HAP-1 (cell line): ENCODE results near the gene VIPR2.
A peak's percentile ranks its signal among the peaks of the same experiment; 100 is the strongest.

ENCODE experiments used
- DNase-seq, 2 experiments: peaks; one replicate each; pipeline ENCODE4 v3.0.0-alpha.2; 2016 to 2020; ENCODE audit warnings: low spot score in 2 of 2
- H3K27me3 ChIP-seq: fragments of 250-450 bp; sonication (Bioruptor Pico); 2 replicates; pipeline ENCODE4 v1.5.1; 2020; ENCODE audit warnings: low read depth, mild to moderate bottlenecking, moderate library complexity
- H3K36me3 ChIP-seq: fragments of 250-450 bp; sonication (Bioruptor Pico); replicated peaks from 2 replicates; pipeline ENCODE4 v1.5.1; 2020; ENCODE audit warnings: mild to moderate bottlenecking
- H3K4me1 ChIP-seq: fragments of 250-450 bp; sonication (Bioruptor Pico); 2 replicates; pipeline ENCODE4 v1.5.1; 2020; ENCODE audit warnings: mild to moderate bottlenecking
- H3K4me3 ChIP-seq: fragments of 250-450 bp; sonication (Bioruptor Pico); 2 replicates; pipeline ENCODE4 v1.5.1; 2020; ENCODE audit warnings: mild to moderate bottlenecking, moderate library complexity
- H3K9me3 ChIP-seq: fragments of 250-450 bp; sonication (Bioruptor Pico); 2 replicates; pipeline ENCODE4 v1.5.1; 2020; ENCODE audit warnings: mild to moderate bottlenecking, moderate library complexity
- in situ Hi-C: fragments of 300-500 bp; cut with MboI; formaldehyde crosslinking; loops from 3 replicates; pipeline ENCODE4 v1.14.3; 2020; ENCODE audit warnings: low sequenced_read_pairs, inconsistent platforms, mixed read lengths

Gene VIPR2

GRCh38 chr7:159056737-159057136 lies 87.9 kb downstream of the VIPR2 start:
- in situ Hi-C loops, result no loop called here
- H3K4me3 ChIP-seq, result no peak overlapping the region
- no peaks in the 10 kb centered on the region for H3K9me3 ChIP-seq
- no peaks in the 10 kb centered on the region for H3K27me3 ChIP-seq
- 0 out of 2 replicates have a peak, but pooled peaks cover 3% of the 10 kb centered on the region for H3K4me1 ChIP-seq
- no peak for DNase-seq
- no peaks in the 10 kb centered on the region for H3K36me3 ChIP-seq

- H3K9me3 ChIP-seq, result no peaks in the 10 kb centered on the region
Observed at GRCh38 chr7:159051916-159052315, 92.8 kb downstream of the VIPR2 start.

DNA sequence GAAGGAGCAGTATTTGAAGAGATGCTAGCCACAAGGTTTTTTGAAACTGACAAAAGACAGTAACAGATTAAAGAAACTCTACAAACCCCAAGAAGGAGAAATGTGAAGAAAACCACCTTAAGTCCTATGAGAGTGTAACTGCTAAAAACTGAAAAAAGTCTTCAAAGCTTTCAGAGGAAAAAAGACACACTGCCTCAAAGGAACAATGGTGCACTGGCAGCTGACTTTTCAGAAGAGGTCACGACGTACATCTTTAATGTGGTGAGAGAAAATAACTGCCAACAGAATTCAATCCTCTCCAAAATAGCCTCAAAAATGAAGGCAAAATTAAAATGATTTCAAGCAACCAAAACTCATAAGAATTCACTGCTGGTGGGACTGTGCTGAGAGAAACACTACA lies 94.0 kb downstream of the VIPR2 start:
- H3K4me1 ChIP-seq, result 0 out of 2 replicates have a peak, but pooled peaks cover 4% of the 10 kb centered on the region
- no peak overlapping the region for H3K4me3 ChIP-seq
- DNase-seq, result no peak
- in situ Hi-C loops, result no loop called here
- H3K36me3 ChIP-seq, result no peaks in the 10 kb centered on the region
- H3K27me3 ChIP-seq, result no peaks in the 10 kb centered on the region
- H3K9me3 ChIP-seq, result no peaks in the 10 kb centered on the region

More at GRCh38 chr7:159051916-159052315, 92.8 kb downstream of the VIPR2 start:
- Histone ChIP-seq H3K4me3 (no peak overlapping the region), H3K36me3 (no peaks in the 10 kb centered on the region), H3K27me3 (no peaks in the 10 kb centered on the region), H3K4me1 (0 out of 2 replicates have a peak, but pooled peaks cover 4% of the 10 kb centered on the region)
- DNase-seq, result no peak
- in situ Hi-C loops, result no loop called here

DNA sequence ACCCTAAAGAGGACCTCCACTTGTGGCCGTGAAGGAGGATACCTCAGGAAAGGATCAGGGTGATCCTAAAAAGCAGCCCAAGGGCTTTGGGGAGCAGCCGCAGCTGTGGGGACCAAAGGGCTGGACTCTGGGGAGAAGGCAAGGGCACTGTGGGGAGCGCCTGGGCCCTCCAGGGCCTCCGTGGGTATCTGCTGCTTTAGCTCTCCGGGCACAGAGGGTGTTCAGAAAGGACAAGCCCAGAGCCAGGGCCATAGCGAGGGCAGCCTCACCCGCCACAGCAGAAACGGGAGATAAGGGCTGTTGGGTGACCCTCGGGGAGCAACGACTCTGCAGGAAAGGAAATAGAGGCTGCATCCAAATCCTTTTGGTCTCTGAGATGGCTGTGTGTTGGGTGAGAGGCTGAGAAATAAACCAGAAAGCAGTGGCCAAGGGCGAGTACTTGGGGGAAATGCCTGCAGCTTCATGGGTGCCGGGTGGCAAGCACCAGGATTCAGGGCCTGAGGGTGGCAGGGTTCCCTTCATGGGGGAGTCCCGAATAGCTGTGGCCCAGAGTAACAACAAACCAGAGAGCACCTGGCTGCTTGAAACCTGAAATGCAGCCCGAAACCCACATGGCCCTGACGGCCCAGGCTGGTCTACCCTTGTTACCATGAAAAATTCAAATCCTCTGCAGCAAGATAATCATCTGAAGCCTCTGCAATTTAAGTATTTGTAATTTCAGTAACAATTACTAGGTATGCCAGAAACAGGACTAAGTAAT lies 95.2 kb downstream of the VIPR2 start:
- H3K36me3 ChIP-seq, result no peaks in the 10 kb centered on the region
- H3K9me3 ChIP-seq, result no peaks in the 10 kb centered on the region
- no peaks in the 10 kb centered on the region for H3K27me3 ChIP-seq
- H3K4me1 ChIP-seq, result 0 out of 2 replicates have a peak, but pooled peaks cover 4% of the 10 kb centered on the region
- in situ Hi-C loops, result no loop called here
- H3K4me3 ChIP-seq, result no peak overlapping the region
- DNase-seq, result peak in 1 of 2 experiments; percentile 3

DNA sequence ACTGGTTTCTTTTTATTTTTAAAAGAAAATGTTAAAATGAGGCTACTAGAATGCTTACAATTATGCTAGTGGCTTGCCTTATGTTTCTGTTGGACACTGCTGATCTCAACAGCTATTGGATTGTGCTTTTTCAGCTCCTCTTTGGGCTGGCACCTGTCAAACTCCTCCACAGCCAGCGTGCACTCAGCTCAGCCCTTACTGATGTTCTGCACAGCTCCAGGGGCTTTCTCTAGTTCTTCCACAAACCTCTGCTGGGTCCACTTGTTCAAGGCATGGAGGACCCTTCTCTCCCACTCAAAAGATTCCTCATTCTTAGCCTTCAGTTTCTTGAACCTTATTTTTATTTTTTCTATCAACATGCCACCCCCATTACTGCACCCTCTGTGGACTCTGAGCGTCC lies 96.0 kb downstream of the VIPR2 start:
- DNase-seq, result no peak
- H3K36me3 ChIP-seq, result no peaks in the 10 kb centered on the region
- no peaks in the 10 kb centered on the region for H3K27me3 ChIP-seq
- H3K4me1 ChIP-seq, result 0 out of 2 replicates have a peak, but pooled peaks cover 4% of the 10 kb centered on the region
- no peaks in the 10 kb centered on the region for H3K9me3 ChIP-seq
- H3K4me3 ChIP-seq, result no peak overlapping the region
- in situ Hi-C loops, result no loop called here

DNA sequence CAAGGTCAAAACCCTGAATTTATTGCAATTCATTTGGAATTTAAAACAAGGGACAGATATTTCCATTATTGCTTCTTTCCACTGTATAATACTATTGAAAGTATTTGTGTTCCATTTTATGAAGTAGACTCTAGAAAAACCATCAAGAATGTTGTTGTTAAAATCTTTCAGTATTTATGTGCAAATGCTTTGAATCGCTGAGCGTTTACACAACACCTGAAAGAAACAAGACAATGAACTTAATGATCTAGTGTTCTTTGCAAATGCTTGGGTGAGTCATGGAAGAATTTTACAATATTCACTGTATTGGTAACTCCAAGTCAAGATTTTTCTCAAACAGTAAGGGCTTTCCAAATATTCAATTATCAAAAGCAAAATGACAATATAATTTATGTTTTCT lies 97.1 kb downstream of the VIPR2 start:
- no peaks in the 10 kb centered on the region for H3K27me3 ChIP-seq
- in situ Hi-C loops, result no loop called here
- peak; percentile 3 to 62 for DNase-seq
- no peaks in the 10 kb centered on the region for H3K36me3 ChIP-seq
- no peak overlapping the region for H3K4me3 ChIP-seq
- H3K9me3 ChIP-seq, result no peaks in the 10 kb centered on the region
- H3K4me1 ChIP-seq, result 0 out of 2 replicates have a peak, but pooled peaks cover 4% of the 10 kb centered on the region

- no peak overlapping the region for H3K4me3 ChIP-seq
- no peaks in the 10 kb centered on the region for H3K9me3 ChIP-seq
- H3K27me3 ChIP-seq, result no peaks in the 10 kb centered on the region
- in situ Hi-C loops, result no loop called here
- 0 out of 2 replicates have a peak, but pooled peaks cover 4% of the 10 kb centered on the region for H3K4me1 ChIP-seq
- no peaks in the 10 kb centered on the region for H3K36me3 ChIP-seq
- DNase-seq, result peak in 1 of 2 experiments; percentile 1
Observed at GRCh38 chr7:159046300-159046699, 98.4 kb downstream of the VIPR2 start.

- Histone ChIP-seq H3K4me1 (0 out of 2 replicates have a peak, but pooled peaks cover 4% of the 10 kb centered on the region), H3K4me3 (no peak overlapping the region), H3K9me3 (no peaks in the 10 kb centered on the region), H3K36me3 (no peaks in the 10 kb centered on the region), H3K27me3 (no peaks in the 10 kb centered on the region)
- in situ Hi-C loops, result no loop called here
- no peak for DNase-seq
Observed at GRCh38 chr7:159045839-159046238, 98.8 kb downstream of the VIPR2 start.

- Histone ChIP-seq H3K9me3 (no peaks in the 10 kb centered on the region), H3K4me1 (0 out of 2 replicates have a peak, but pooled peaks cover 3% of the 10 kb centered on the region), H3K4me3 (no peak overlapping the region), H3K27me3 (no peaks in the 10 kb centered on the region), H3K36me3 (no peaks in the 10 kb centered on the region)
- peak in 1 of 2 experiments; percentile 5 for DNase-seq
- in situ Hi-C loops, result no loop called here
Observed at GRCh38 chr7:159042581-159043101, 102.0 kb downstream of the VIPR2 start.

GRCh38 chr7:159042103-159042502 lies 102.6 kb downstream of the VIPR2 start:
- H3K27me3 ChIP-seq, result no peaks in the 10 kb centered on the region
- no peaks in the 10 kb centered on the region for H3K36me3 ChIP-seq
- H3K4me1 ChIP-seq, result no peaks in the 10 kb centered on the region
- in situ Hi-C loops, result no loop called here
- no peak for DNase-seq
- no peak overlapping the region for H3K4me3 ChIP-seq
- no peaks in the 10 kb centered on the region for H3K9me3 ChIP-seq

DNA sequence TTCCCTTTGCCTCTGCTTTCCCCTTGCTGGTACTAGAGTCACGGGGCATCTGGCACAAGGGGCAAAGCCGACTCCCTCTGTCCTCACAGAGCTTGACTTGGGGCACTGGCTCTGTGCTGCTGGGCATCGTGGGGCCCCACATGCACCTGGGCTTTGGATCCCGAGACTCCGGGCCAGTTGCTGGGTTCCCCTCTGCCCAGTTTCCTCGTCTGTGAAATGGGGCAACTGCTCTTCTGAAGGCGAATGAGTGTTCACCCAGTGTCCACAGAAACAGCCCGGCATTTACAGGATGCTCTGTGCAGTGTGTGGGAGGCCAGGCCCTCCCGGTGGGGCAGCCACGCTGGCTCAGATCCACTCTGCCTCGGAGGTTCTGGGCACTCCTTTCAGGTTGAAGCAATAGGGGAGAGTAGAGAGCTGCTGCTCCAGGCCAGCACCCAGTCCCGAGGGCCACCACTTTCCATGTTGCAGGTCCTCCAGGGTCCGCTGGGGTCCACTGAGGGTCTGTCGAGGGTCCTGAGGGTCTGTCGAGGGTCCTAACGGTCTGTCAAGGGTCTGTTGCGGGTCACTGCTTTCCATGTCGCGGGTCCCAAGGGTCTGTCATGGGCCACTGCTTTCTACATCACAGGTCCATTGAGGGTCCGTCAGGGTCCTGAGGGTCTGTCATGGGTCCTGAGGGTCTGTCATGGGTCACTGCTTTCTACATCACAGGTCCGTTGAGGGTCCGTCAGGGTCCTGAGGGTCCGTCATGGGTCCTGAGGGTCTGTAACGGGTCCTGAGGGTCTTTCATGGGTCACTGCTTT lies 103.6 kb downstream of the VIPR2 start:
- in situ Hi-C loops, result no loop called here
- no peaks in the 10 kb centered on the region for H3K27me3 ChIP-seq
- H3K36me3 ChIP-seq, result no peaks in the 10 kb centered on the region
- H3K9me3 ChIP-seq, result no peaks in the 10 kb centered on the region
- H3K4me3 ChIP-seq, result no peak overlapping the region
- peak in 1 of 2 experiments; percentile 2 for DNase-seq
- H3K4me1 ChIP-seq, result no peaks in the 10 kb centered on the region

GRCh38 chr7:159040146-159040545 lies 104.5 kb downstream of the VIPR2 start:
- Histone ChIP-seq H3K4me1 (no peaks in the 10 kb centered on the region), H3K9me3 (no peaks in the 10 kb centered on the region), H3K36me3 (no peaks in the 10 kb centered on the region), H3K4me3 (no peak overlapping the region), H3K27me3 (no peaks in the 10 kb centered on the region)
- in situ Hi-C loops, result no loop called here
- no peak for DNase-seq

- H3K4me3 ChIP-seq, result no peak overlapping the region
- DNase-seq, result peak in 1 of 2 experiments; percentile 2
- H3K36me3 ChIP-seq, result no peaks in the 10 kb centered on the region
- no peaks in the 10 kb centered on the region for H3K4me1 ChIP-seq
- H3K27me3 ChIP-seq, result no peaks in the 10 kb centered on the region
- H3K9me3 ChIP-seq, result no peaks in the 10 kb centered on the region
- in situ Hi-C loops, result no loop called here
Observed at GRCh38 chr7:159039716-159040115, 105.0 kb downstream of the VIPR2 start.

- Histone ChIP-seq H3K4me1 (no peaks in the 10 kb centered on the region), H3K36me3 (no peaks in the 10 kb centered on the region), H3K9me3 (no peaks in the 10 kb centered on the region)
Observed at GRCh38 chr7:159038066-159038465, 106.6 kb downstream of the VIPR2 start.

More at GRCh38 chr7:159038066-159038465, 106.6 kb downstream of the VIPR2 start:
- no peak for DNase-seq
- in situ Hi-C loops, result no loop called here
- Histone ChIP-seq H3K4me3 (no peak overlapping the region), H3K27me3 (no peaks in the 10 kb centered on the region)
